ENCODE data around the gene RIMKLB. TPM values are rescaled to one million over a fixed set of nuclear protein-coding genes. Genes with fewer than 3 reads are reported as not detected.

RIMKLB gene, protein sequence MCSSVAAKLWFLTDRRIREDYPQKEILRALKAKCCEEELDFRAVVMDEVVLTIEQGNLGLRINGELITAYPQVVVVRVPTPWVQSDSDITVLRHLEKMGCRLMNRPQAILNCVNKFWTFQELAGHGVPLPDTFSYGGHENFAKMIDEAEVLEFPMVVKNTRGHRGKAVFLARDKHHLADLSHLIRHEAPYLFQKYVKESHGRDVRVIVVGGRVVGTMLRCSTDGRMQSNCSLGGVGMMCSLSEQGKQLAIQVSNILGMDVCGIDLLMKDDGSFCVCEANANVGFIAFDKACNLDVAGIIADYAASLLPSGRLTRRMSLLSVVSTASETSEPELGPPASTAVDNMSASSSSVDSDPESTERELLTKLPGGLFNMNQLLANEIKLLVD
- 1 to 10 TPM in 2 of 3 donors, under 1 TPM in 1; 0.13 to 4.1 (median 1.6) TPM for polyA plus RNA-seq

DNA sequence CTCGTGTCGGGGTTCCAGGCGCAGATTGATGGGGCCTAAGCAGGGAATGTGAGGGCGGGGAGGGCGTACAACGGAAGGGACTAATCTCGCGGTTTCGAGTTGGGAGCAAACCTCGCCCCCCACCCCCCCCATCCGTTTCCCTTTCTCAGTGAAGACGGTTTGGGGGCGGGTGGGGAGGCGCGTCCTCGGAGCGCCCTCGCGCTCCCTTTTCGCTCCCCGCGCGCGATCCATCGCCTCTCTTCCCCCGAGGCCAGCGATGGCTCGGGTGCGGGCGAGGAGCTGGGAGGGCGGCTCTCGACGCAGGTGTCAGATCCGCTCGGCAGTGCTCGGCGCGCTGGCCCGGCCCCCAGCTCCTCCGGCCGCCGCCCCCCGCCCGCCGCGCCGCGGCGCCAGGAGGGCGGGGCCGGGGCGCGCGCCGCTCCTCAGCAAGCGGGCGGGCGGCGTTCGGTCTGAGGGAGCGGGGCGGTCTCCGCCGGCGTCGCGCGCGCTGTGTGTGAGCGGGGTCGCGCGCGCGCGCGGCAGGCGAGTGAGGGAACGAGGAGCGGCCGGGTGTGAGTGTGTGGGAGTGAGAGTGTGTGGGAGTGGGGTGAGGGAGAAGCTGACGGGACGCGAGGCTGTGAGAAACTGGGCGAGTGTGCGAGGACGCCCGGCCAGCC lies at the start of gene RIMKLB:
Gene RIMKLB, plus strand, starts transcription at position 516 of the 656 bp plus-strand sequence. CDS start 15,876 bp downstream, outside the sequence.
- DNase-seq, result peak; percentile 68 to 77 (median 76)
- Mint-ChIP-seq H3K27ac (peak within 1 kb of the TSS; percentile 48 to 91 (median 76)), H3K27me3 (ENCODE audit: low read depth in 3 of 3) (peaks cover 0 to 7% (median 0%) of the 10 kb centered on the region in 3 donors), H3K4me1 (peaks cover 19 to 30% of the 10 kb centered on the region in 2 donors), H3K36me3 (no peaks in the 10 kb centered on the region), H3K4me3 (peak within 1 kb of the TSS; percentile 84 to 96 (median 90)), H3K9me3 (no peaks in the 10 kb centered on the region)

DNA sequence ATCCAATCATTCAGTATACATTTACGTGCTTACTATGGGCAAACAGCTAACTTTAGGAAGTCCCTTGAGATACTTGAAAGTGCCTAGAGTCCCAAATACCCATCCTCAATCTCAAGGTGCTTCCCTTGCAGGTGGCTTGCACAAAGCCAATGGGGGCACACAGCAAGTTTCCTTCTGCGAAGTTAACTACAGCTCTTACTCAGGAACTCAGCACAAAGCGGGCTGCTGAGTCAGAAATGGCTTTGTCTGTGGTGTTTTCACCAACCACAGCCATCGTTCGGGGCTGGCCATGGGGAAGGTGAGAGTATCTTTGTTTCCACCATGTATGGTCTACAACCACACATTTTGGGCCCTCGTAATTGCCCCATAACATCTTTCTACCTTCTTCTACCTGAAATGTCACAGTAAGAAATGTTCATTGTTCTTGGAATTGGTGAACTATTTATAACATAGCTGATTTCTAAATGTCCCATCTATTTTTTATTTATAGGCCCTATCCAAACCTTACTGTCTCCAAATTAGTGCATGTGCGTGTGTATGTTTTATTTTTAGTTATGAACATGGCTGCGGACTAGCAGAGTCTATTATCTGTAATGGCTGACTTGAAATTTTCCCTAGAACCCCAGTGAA lies 49.1 kb upstream of the RIMKLB start:
- Mint-ChIP-seq H3K27ac (no peak overlapping the region), H3K4me3 (no peak overlapping the region), H3K9me3 (no peaks in the 10 kb centered on the region), H3K36me3 (no peaks in the 10 kb centered on the region), H3K4me1 (peaks cover 19 to 28% of the 10 kb centered on the region in 2 donors), H3K27me3 (ENCODE audit: low read depth in 3 of 3) (peaks cover 2 to 3% (median 2%) of the 10 kb centered on the region in 3 donors)
- DNase-seq, result no peak

DNA sequence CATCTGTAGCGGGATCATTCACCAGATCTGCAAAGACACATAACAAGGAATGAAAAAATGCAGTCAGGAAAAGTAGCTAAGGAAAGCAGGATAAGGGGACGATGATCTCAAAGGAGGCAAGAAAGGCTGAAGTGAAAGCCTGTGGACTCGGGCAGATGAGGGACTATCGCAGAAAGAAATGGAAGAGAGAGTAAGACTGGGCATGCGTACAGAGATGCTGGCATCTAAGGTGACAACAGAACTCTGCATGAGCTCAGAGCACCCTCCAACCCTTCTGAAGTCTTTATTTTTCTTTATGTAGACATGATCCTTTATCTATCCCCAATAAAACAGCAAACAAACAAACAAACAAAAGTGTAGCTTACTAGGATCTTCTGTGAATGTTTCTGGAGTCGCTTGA lies 42.4 kb upstream of the RIMKLB start:
- no peak for DNase-seq
- Mint-ChIP-seq H3K9me3 (no peaks in the 10 kb centered on the region), H3K36me3 (no peaks in the 10 kb centered on the region), H3K4me1 (no peaks in the 10 kb centered on the region), H3K4me3 (no peak overlapping the region), H3K27ac (no peak overlapping the region), H3K27me3 (ENCODE audit: low read depth in 3 of 3) (peaks cover 0 to 2% (median 2%) of the 10 kb centered on the region in 3 donors)

DNA sequence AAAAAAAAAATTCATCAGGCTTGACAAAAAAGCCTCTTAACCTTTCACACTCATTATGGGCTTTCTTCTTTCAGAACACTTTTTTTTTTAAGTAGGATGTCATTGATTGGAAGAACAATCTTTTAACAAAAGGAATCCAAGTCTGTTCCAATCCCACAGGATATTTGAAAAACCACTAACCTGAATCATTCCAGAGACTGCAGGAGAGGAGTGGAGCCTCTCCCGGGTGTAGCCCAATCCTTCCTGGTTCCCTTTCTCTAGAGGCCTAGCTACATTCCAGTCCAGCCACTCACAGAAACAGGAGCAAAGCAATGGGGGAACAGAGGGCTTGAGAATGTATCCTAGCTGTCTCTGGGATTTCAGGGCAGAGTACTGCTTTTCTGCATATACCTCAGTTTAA lies 39.4 kb upstream of the RIMKLB start:
- Mint-ChIP-seq H3K27me3 (ENCODE audit: low read depth in 3 of 3) (peaks cover 0 to 2% (median 0%) of the 10 kb centered on the region in 3 donors), H3K4me3 (no peak overlapping the region), H3K9me3 (no peaks in the 10 kb centered on the region), H3K27ac (no peak overlapping the region), H3K36me3 (no peaks in the 10 kb centered on the region), H3K4me1 (no peaks in the 10 kb centered on the region)
- no peak for DNase-seq

DNA sequence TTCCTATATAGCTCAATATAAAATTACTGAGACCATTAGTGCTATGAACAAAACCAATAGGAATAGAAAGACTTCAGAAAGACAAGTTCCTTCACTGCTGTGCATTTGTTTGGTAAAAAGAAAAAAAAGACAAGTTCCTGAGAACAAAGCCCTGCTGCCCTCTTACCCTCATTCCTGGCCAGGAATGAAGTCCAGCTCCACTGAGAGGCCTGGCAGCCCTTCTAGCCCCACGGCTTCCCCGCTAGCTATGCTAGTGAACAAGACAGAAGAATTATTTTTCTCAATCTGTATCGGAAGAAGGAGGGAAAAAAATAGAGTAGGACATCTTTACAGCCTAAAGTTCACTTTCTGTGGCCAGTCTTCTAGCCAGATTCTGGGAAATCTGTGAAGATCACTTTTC lies 36.8 kb upstream of the RIMKLB start:
- Mint-ChIP-seq H3K27me3 (ENCODE audit: low read depth in 3 of 3) (peaks cover 2 to 8% (median 6%) of the 10 kb centered on the region in 3 donors), H3K36me3 (peaks cover 0 to 3% (median 0%) of the 10 kb centered on the region in 3 donors), H3K4me1 (no peaks in the 10 kb centered on the region), H3K27ac (no peak overlapping the region), H3K9me3 (no peaks in the 10 kb centered on the region), H3K4me3 (no peak overlapping the region)
- DNase-seq, result no peak

DNA sequence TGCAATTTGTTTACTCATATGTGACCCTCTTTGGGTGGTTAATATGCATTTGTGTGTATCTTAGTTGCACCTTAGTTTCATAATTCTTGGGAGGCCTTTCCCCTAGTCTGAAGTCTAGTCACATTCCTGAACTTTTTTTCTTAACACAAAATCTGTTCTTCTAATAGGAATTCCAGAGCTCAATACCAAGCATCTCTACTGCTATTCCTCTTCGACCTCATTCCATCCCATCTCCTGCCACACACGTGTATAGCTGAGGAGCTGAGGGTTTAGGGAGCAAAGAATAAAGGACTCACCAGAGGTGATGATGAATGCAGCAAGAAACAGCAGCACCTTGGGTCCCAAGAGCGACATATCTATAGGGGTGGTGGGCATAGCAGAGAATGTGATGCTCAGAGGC lies 36.0 kb upstream of the RIMKLB start:
- Mint-ChIP-seq H3K4me1 (no peaks in the 10 kb centered on the region), H3K36me3 (peaks cover 0 to 3% (median 0%) of the 10 kb centered on the region in 3 donors), H3K4me3 (no peak overlapping the region), H3K27ac (no peak overlapping the region), H3K9me3 (no peaks in the 10 kb centered on the region), H3K27me3 (ENCODE audit: low read depth in 3 of 3) (peaks cover 2 to 8% (median 6%) of the 10 kb centered on the region in 3 donors)
- DNase-seq, result no peak

DNA sequence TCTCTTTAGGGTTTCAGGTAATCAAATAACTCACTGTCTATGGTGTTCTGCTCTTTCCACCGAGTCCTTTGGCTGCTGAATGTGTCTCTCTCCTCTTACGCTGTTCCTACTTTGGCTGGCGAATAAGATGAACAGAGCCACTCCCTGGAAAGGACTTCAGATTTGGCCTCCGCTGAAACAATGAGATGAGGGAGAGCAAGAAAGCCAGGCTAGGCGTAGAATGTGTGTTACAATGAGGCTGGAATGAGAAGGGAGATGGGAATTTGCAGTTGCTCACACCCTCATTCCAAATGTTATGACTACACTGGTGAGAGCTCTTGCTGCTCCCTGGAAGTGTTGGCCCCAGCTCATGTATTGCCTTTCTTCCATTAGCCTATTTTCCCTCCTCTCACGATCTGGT lies 35.2 kb upstream of the RIMKLB start, which contains the start of gene MFAP5:
Gene MFAP5, minus strand, starts transcription at position 234 of the 400 bp plus-strand sequence. CDS start 722 bp downstream, outside the sequence.
- H3K27ac Mint-ChIP-seq, result no peak within 1 kb of the TSS
- no peaks in the 10 kb centered on the region for H3K9me3 Mint-ChIP-seq
- DNase-seq, result no peak
- no peaks in the 10 kb centered on the region for H3K4me1 Mint-ChIP-seq
- peaks cover 0 to 3% (median 0%) of the 10 kb centered on the region in 3 donors for H3K36me3 Mint-ChIP-seq
- H3K27me3 Mint-ChIP-seq (ENCODE audit: low read depth in 3 of 3), result peaks cover 2 to 8% (median 6%) of the 10 kb centered on the region in 3 donors
- H3K4me3 Mint-ChIP-seq, result no peak within 1 kb of the TSS

DNA sequence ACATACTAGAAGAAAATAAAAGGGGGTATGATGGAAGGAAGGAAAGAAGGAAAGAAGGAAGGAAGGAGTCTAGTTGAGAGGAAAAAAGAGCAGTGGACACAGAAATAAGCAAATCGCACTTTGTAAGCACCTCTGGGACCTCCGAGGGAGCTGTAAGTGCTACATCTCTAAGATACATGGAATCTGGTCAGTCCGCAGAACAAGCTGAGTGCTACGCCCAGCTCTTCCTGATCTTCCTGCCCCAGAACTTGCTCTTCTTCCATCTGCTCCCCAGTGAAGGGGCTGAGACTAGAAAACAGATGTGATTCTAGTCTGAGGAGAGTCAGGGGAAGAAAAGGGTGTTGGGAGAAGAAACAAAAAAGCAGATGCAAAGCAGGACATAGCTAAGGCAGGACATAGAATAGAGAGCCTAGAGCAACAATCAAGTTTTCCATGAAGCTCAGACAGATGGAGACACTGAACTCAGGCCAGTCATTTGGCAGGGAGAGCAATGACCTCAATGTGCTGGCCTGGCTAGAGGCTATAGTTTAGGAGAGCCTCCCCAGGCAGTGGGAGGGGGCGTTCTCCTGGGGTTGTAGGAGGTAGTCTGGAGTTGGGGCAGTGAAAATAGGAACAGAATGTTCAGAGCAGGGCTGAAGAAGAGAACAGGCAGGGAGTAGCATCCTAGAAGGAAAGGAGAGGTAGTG lies 33.4 kb upstream of the RIMKLB start:
- Mint-ChIP-seq H3K36me3 (peaks cover 0 to 3% (median 0%) of the 10 kb centered on the region in 3 donors), H3K27me3 (ENCODE audit: low read depth in 3 of 3) (peaks cover 5 to 8% (median 6%) of the 10 kb centered on the region in 3 donors), H3K9me3 (no peaks in the 10 kb centered on the region), H3K4me1 (no peaks in the 10 kb centered on the region), H3K4me3 (no peak overlapping the region), H3K27ac (no peak overlapping the region)
- no peak for DNase-seq

DNA sequence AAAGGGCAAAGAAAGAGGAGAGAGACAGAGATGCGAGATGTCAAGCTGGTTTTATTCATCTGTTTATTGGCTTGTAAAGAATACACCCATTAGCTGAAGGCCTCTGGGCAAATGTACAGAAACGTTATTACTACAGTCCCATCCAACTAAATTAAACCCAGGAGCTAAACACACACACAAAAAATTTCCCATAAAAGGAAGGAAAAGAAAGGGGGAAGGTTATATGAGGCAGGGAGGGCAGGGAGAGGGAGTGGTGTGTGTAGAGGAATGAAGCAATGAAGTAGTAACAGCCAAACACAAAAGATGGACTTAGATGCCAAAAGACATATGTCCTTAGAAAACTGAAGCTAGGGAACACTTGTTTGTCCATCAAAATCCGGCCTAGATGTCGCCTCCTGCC lies 32.0 kb upstream of the RIMKLB start:
- Mint-ChIP-seq H3K4me3 (no peak overlapping the region), H3K27me3 (ENCODE audit: low read depth in 3 of 3) (peaks cover 5 to 8% (median 6%) of the 10 kb centered on the region in 3 donors), H3K9me3 (no peaks in the 10 kb centered on the region), H3K4me1 (no peaks in the 10 kb centered on the region), H3K36me3 (peaks cover 0 to 3% (median 0%) of the 10 kb centered on the region in 3 donors), H3K27ac (no peak overlapping the region)
- no peak for DNase-seq

DNA sequence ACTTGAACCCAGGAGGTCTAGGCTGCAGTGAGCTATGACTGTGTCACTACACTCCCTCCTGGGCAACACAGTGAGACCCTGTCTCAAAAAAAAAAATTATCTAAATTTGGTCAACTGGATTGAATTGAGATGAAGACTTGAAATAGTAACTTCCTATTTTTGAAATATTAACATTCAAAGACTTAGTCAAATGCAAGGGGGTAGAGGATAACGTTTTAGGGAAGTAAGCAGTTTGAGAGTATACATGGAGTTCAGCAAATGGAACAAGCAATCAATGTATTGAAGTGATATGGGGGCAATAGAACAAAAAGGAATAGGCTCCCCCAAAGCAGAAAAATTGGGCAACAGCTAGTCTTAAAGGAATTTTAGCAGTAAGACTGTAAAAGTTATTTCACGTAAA lies 30.5 kb upstream of the RIMKLB start:
- Mint-ChIP-seq H3K9me3 (no peaks in the 10 kb centered on the region), H3K27me3 (ENCODE audit: low read depth in 3 of 3) (peaks cover 6 to 8% (median 7%) of the 10 kb centered on the region in 3 donors), H3K36me3 (peaks cover 0 to 3% (median 0%) of the 10 kb centered on the region in 3 donors), H3K4me3 (no peak overlapping the region), H3K4me1 (no peaks in the 10 kb centered on the region), H3K27ac (no peak overlapping the region)
- no peak for DNase-seq

DNA sequence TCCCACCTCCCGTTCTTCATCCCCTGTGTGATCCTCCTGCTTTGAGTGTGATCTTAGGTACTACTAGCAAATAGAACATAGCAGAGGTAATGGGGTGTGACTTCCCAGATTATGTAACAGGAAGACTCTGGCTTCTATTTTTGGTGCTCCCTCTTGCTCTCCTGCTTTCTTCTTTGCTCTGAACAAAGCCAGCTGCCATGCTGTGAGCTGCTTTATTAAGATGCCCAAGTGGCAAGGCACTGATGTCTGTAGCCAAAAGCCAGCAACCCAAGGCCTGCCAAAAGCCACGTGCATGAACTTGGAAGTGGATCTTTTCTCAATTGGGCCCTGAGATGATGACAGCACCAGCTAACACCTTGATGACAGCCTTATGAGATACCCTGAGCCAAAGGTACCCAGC lies 29.4 kb upstream of the RIMKLB start:
- Mint-ChIP-seq H3K9me3 (no peaks in the 10 kb centered on the region), H3K36me3 (peaks cover 0 to 3% (median 0%) of the 10 kb centered on the region in 3 donors), H3K27me3 (ENCODE audit: low read depth in 3 of 3) (peaks cover 6 to 8% (median 7%) of the 10 kb centered on the region in 3 donors), H3K4me1 (no peaks in the 10 kb centered on the region), H3K27ac (no peak overlapping the region), H3K4me3 (no peak overlapping the region)
- no peak for DNase-seq

DNA sequence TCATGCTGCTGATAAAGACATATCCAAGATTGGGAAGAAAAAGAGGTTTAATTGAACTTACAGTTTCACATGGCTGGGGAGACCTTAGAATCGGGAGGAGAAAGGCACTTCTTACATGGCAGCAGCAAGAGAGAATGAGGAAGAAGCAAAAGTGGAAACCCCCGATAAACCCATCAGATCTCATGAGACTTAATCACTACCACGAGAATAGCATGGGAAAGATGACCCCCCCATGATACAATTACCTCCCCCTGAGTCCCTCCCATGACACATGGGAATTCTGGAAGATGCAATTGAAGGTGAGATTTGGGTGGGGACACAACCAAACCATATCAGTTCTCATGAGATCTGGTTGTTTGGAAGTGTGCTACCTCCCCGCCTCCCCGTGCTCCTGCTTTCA lies 25.4 kb upstream of the RIMKLB start:
- Mint-ChIP-seq H3K27ac (no peak overlapping the region), H3K27me3 (ENCODE audit: low read depth in 3 of 3) (peaks cover 1 to 5% (median 2%) of the 10 kb centered on the region in 3 donors), H3K4me1 (no peaks in the 10 kb centered on the region), H3K4me3 (no peak overlapping the region), H3K36me3 (no peaks in the 10 kb centered on the region), H3K9me3 (no peaks in the 10 kb centered on the region)
- DNase-seq, result no peak

DNA sequence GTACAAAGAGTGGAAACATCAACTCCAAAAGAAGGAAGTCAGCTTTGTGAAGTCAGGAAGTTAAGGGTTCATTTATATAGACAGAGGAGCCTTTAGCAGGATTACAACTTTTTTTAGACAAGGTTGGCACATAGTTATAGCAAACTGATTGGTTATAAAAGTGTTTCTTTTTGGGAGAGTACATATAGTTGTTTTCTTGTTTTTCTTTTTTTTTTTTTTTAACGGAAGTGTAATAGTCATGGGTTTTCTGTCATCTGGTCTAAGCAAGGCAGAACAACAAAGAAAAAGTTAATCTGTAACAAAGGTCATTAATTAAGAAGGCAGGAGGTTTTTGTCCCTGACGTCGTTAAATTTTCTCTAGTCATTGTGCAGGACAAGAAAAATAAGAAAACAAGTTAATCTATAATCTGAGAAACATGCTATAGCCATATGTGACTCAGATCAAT lies 22.2 kb upstream of the RIMKLB start:
- Mint-ChIP-seq H3K9me3 (no peaks in the 10 kb centered on the region), H3K27ac (no peak overlapping the region)
- no peak for DNase-seq

More for the DNA sequence above, 22.2 kb upstream of the RIMKLB start:
- H3K36me3 Mint-ChIP-seq, result no peaks in the 10 kb centered on the region
- H3K27me3 Mint-ChIP-seq (ENCODE audit: low read depth in 3 of 3), result peaks cover 1 to 2% (median 2%) of the 10 kb centered on the region in 3 donors
- H3K4me3 Mint-ChIP-seq, result no peak overlapping the region
- no peaks in the 10 kb centered on the region for H3K4me1 Mint-ChIP-seq
